ENCODE measurements around the gene UBE2H. TPM values are rescaled to one million over a fixed set of nuclear protein-coding genes. Genes with fewer than 3 reads are reported as not detected.
"Not testable (repeated sequence)": the region's sequence is repeated elsewhere in the genome, so short reads cannot be mapped to it uniquely, and the experiment has no call there.

Gene UBE2H
- total RNA-seq, 1 donor from 2014 or later, result 194 TPM

DNA sequence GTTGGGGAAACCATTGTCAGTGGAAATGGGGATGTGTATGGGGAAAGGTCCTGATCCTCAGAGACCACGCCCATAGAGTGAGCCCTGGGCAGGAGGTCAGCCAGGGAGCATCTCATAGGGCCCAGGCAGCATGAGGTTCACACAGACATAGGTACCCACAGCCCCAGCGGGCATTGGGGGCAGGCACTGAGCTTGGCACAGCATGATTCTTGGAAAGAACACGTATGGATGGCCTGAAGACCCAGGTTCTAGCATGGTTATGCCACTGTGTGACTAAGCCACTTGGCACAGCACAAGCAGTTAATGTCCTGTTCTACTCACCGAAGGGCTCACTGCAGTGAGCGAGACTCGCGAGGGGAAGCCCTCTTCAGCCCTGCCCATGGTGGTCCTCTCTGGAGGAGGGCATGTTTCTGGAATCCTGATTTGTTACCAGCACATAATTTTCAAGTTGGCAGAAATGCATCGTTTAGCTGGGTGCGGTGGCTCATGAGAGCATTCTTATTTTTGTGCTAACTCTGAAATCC, 125.2 kb downstream of the UBE2H start:
- no peak for TF ChIP-seq EZH2 (IDR thresholded peaks at IDR 0.05; ENCODE audit: insufficient read depth, low read length)
- no peak for TF ChIP-seq CTCF (IDR thresholded peaks at IDR 0.05; ENCODE audit: insufficient read depth, low read depth, low read length)
- FAIRE-seq (no peak), DNase-seq (ENCODE audit: low read depth) (no peak)
- H3K4me2 ChIP-seq (ENCODE audit: low read length), result no peak overlapping the region
- H3K9ac ChIP-seq (ENCODE audit: low read length), result no peak overlapping the region
- Mint-ChIP-seq H3K27ac (ENCODE audit: unreplicated experiment) (peak overlapping the region; percentile 53), H3K4me3 (ENCODE audit: unreplicated experiment) (no peak overlapping the region), H3K36me3 (ENCODE audit: low read depth, unreplicated experiment) (peaks cover 10% of the 10 kb centered on the region), H3K9me3 (ENCODE audit: unreplicated experiment) (no peaks in the 10 kb centered on the region), H3K27me3 (ENCODE audit: low read depth, unreplicated experiment) (no peaks in the 10 kb centered on the region), H3K4me1 (ENCODE audit: low read depth, unreplicated experiment) (peaks cover 41% of the 10 kb centered on the region)
- no peaks in the 10 kb centered on the region for H3K36me3 ChIP-seq (ENCODE audit: insufficient read depth, low read length)
- H3K9me3 ChIP-seq (ENCODE audit: insufficient read depth, low read depth, low read length), result no peaks in the 10 kb centered on the region
- H3K27me3 ChIP-seq (ENCODE audit: insufficient read depth, low read length), result no peaks in the 10 kb centered on the region
- no peaks in the 10 kb centered on the region for H3K79me2 ChIP-seq (ENCODE audit: insufficient read depth, low read length)
- H4K20me1 ChIP-seq (ENCODE audit: insufficient read depth, low read length), result no peaks in the 10 kb centered on the region
- H2AFZ ChIP-seq (ENCODE audit: low read depth, low read length), result no peak overlapping the region
- H3K4me3 ChIP-seq (ENCODE audit: insufficient read depth, low read depth, low read length), result no peak overlapping the region
- H3K4me1 ChIP-seq (ENCODE audit: insufficient read depth, low read length), result peaks cover 42% of the 10 kb centered on the region
- no peak overlapping the region for H3K27ac ChIP-seq (ENCODE audit: low read depth, low read length)

DNA sequence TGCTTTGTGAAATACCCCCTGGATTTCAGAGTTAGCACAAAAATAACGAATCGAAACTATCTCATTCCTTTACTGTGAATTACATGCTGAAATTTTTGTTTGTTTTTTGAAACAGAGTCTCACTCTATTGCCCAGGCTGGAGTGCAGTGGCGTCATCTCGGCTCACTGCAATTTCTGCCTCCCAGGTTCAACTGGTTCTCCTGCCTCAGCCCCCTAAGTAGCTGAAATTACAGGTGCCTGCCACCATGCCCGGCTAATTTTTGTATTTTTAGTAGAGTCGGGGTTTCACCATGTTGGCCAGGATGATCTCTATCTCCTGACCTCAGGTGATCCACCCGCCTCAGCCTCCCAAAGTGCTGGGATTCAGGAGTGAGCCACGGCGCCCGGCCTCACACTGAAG, 125.9 kb downstream of the UBE2H start:
- not testable (repeated sequence) for H3K27me3 Mint-ChIP-seq (ENCODE audit: low read depth, unreplicated experiment); DNase-seq (ENCODE audit: low read depth); FAIRE-seq; H3K4me3 ChIP-seq (ENCODE audit: insufficient read depth, low read depth, low read length); H3K9ac ChIP-seq (ENCODE audit: low read length); H4K20me1 ChIP-seq (ENCODE audit: insufficient read depth, low read length); H3K79me2 ChIP-seq (ENCODE audit: insufficient read depth, low read length); H3K9me3 ChIP-seq (ENCODE audit: insufficient read depth, low read depth, low read length); H2AFZ ChIP-seq (ENCODE audit: low read depth, low read length); H3K27me3 ChIP-seq (ENCODE audit: insufficient read depth, low read length); H3K36me3 ChIP-seq (ENCODE audit: insufficient read depth, low read length); H3K27ac ChIP-seq (ENCODE audit: low read depth, low read length); H3K4me2 ChIP-seq (ENCODE audit: low read length); H3K9me3 Mint-ChIP-seq (ENCODE audit: unreplicated experiment); H3K4me3 Mint-ChIP-seq (ENCODE audit: unreplicated experiment)
- Mint-ChIP-seq H3K4me1 (ENCODE audit: low read depth, unreplicated experiment) (peaks cover 34% of the 10 kb centered on the region), H3K27ac (ENCODE audit: unreplicated experiment) (peak overlapping the region; percentile 53), H3K36me3 (ENCODE audit: low read depth, unreplicated experiment) (peaks cover 13% of the 10 kb centered on the region)
- peaks cover 35% of the 10 kb centered on the region for H3K4me1 ChIP-seq (ENCODE audit: insufficient read depth, low read length)

GRCh38 chr7:129825209-129825970, 127.4 kb downstream of the UBE2H start:
- H3K27ac ChIP-seq (ENCODE audit: low read depth, low read length), result peak overlapping the region; percentile 72
- peak overlapping the region; percentile 79 for H2AFZ ChIP-seq (ENCODE audit: low read depth, low read length)
- peak overlapping the region; percentile 89 for H3K9ac ChIP-seq (ENCODE audit: low read length)
- peak overlapping the region; percentile 86 for H3K27ac Mint-ChIP-seq (ENCODE audit: unreplicated experiment)
- H3K9me3 Mint-ChIP-seq (ENCODE audit: unreplicated experiment), result no peaks in the 10 kb centered on the region
- peak; percentile 8 for TF ChIP-seq CTCF (IDR thresholded peaks at IDR 0.05; ENCODE audit: insufficient read depth, low read depth, low read length)
- no peak for TF ChIP-seq EZH2 (IDR thresholded peaks at IDR 0.05; ENCODE audit: insufficient read depth, low read length)
- peaks cover 21% of the 10 kb centered on the region for H3K4me1 ChIP-seq (ENCODE audit: insufficient read depth, low read length)
- peaks cover 20% of the 10 kb centered on the region for H3K36me3 Mint-ChIP-seq (ENCODE audit: low read depth, unreplicated experiment)
- H3K4me2 ChIP-seq (ENCODE audit: low read length), result peak overlapping the region; percentile 99
- peaks cover 19% of the 10 kb centered on the region for H3K4me1 Mint-ChIP-seq (ENCODE audit: low read depth, unreplicated experiment)
- peak overlapping the region; percentile 80 for H3K4me3 ChIP-seq (ENCODE audit: insufficient read depth, low read depth, low read length)
- H3K27me3 ChIP-seq (ENCODE audit: insufficient read depth, low read length), result no peaks in the 10 kb centered on the region
- H4K20me1 ChIP-seq (ENCODE audit: insufficient read depth, low read length), result no peaks in the 10 kb centered on the region
- FAIRE-seq, result no peak
- no peak for DNase-seq (ENCODE audit: low read depth)
- H3K36me3 ChIP-seq (ENCODE audit: insufficient read depth, low read length), result peaks cover 2% of the 10 kb centered on the region
- H3K9me3 ChIP-seq (ENCODE audit: insufficient read depth, low read depth, low read length), result no peaks in the 10 kb centered on the region
- H3K27me3 Mint-ChIP-seq (ENCODE audit: low read depth, unreplicated experiment), result no peaks in the 10 kb centered on the region
- H3K79me2 ChIP-seq (ENCODE audit: insufficient read depth, low read length), result no peaks in the 10 kb centered on the region
- H3K4me3 Mint-ChIP-seq (ENCODE audit: unreplicated experiment), result peak overlapping the region; percentile 86
